Measurements from ENCODE around the gene KDM1A. TPM values are rescaled to one million over a fixed set of nuclear protein-coding genes. Genes with fewer than 3 reads are reported as not detected.

Gene KDM1A
- total RNA-seq, 2 experiments from 2014 or later: 38.3 to 42.4 TPM

DNA sequence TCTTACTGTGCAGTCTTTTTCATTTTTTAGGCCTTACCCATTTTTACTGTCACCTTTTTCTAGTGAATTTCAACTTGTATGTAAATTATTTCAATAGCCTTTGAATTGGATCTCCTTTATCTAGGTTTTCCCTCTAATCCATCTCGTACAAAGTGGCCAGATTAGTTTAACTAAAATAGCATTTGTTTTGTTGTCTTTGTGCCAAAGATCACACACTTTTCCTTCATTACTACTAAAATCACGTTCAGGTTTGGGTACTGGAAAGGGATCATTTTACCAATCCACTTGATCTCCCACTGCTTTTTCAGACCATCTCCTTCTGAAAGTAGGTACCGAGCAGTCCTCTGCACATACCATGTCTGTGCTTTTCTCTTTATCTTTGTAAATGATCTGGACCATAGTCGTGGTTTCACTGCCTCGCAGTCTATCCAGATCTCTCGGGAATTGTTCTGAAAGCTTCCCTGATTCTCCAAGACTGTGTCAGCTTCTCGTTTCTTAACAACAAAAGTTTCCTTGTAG lies 20.1 kb downstream of the KDM1A start:
- no peak overlapping the region for H3K27ac ChIP-seq (ENCODE audit: low read depth in 1 of 2, low read length in 2 of 2)
- ChIA-PET POLR2A (no interaction called here), CTCF (no interaction called here)
- Mint-ChIP-seq H3K27ac (no peak overlapping the region), H3K36me3 (ENCODE audit: low read depth) (peaks cover 24% of the 10 kb centered on the region), H3K4me3 (no peak overlapping the region), H3K27me3 (no peaks in the 10 kb centered on the region), H3K4me1 (ENCODE audit: low read depth) (peaks cover 37% of the 10 kb centered on the region), H3K9me3 (no peaks in the 10 kb centered on the region)
- peaks cover 2% of the 10 kb centered on the region for H3K36me3 ChIP-seq (ENCODE audit: insufficient read depth, low read length)
- H3K9me3 ChIP-seq (ENCODE audit: control insufficient read depth in 1 of 2, insufficient read depth in 1 of 2, low read length in 2 of 2): no peaks in the 10 kb centered on the region
- ATAC-seq (ENCODE audit: poor library complexity) (no peak), DNase-seq (no peak)
- H3K4me3 ChIP-seq (ENCODE audit: low read length): no peak overlapping the region
- intact Hi-C loops (cut with DNase I, micrococcal nuclease): no loop called here
- H3K27me3 ChIP-seq (ENCODE audit: control insufficient read depth in 1 of 2, insufficient read depth in 2 of 2, low read length in 2 of 2): no peaks in the 10 kb centered on the region
- TF ChIP-seq, protein P1, sequence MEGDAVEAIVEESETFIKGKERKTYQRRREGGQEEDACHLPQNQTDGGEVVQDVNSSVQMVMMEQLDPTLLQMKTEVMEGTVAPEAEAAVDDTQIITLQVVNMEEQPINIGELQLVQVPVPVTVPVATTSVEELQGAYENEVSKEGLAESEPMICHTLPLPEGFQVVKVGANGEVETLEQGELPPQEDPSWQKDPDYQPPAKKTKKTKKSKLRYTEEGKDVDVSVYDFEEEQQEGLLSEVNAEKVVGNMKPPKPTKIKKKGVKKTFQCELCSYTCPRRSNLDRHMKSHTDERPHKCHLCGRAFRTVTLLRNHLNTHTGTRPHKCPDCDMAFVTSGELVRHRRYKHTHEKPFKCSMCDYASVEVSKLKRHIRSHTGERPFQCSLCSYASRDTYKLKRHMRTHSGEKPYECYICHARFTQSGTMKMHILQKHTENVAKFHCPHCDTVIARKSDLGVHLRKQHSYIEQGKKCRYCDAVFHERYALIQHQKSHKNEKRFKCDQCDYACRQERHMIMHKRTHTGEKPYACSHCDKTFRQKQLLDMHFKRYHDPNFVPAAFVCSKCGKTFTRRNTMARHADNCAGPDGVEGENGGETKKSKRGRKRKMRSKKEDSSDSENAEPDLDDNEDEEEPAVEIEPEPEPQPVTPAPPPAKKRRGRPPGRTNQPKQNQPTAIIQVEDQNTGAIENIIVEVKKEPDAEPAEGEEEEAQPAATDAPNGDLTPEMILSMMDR (IDR thresholded peaks at IDR 0.05): no peak
- no peaks in the 10 kb centered on the region for H3K4me1 ChIP-seq (ENCODE audit: insufficient read depth, low read length)

DNA sequence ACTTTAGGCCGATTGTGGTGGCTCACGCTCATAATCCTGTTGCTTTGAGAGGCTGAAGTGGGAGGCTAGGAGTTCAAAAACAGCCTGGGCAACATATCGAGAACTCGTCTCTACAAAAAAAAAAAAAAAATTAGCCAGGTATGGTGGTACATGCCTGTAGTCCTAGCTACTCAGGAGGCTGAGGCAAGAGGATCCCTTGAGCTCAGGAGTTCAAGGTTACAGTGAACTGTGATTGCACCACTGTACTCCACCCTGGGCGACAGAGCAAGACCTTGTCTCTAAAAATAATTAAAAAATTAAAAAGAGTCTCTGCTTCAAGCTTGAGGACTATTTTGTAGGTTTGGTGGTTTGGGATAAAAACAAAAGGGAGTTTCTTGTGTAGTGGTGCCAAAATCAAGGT lies 21.2 kb downstream of the KDM1A start:
- intact Hi-C loops (cut with DNase I, micrococcal nuclease): no loop called here
- H3K4me1 Mint-ChIP-seq (ENCODE audit: low read depth): peaks cover 46% of the 10 kb centered on the region
- ATAC-seq (ENCODE audit: poor library complexity): no peak
- no peaks in the 10 kb centered on the region for H3K27me3 Mint-ChIP-seq
- TF ChIP-seq, protein P1 (IDR thresholded peaks at IDR 0.05): no peak
- no peak for DNase-seq
- POLR2A ChIA-PET: interaction anchor here (0.9 kb wide), 1 partner anchor 9 kb away, joined by 3 read pairs; no protein-coding TSS in a partner anchor
- H3K9me3 ChIP-seq (ENCODE audit: control insufficient read depth in 1 of 2, insufficient read depth in 1 of 2, low read length in 2 of 2): no peaks in the 10 kb centered on the region
- H3K4me3 ChIP-seq (ENCODE audit: low read length): no peak overlapping the region
- no peak overlapping the region for H3K4me3 Mint-ChIP-seq
- H3K27ac ChIP-seq (ENCODE audit: low read depth in 1 of 2, low read length in 2 of 2): no peak overlapping the region
- CTCF ChIA-PET: interaction anchor here (1.0 kb wide), 1 partner anchor 9 kb away, joined by 4 read pairs; no protein-coding TSS in a partner anchor
- H3K36me3 ChIP-seq (ENCODE audit: insufficient read depth, low read length): peaks cover 7% of the 10 kb centered on the region
- no peaks in the 10 kb centered on the region for H3K9me3 Mint-ChIP-seq
- no peaks in the 10 kb centered on the region for H3K4me1 ChIP-seq (ENCODE audit: insufficient read depth, low read length)
- no peak overlapping the region for H3K27ac Mint-ChIP-seq
- peaks cover 34% of the 10 kb centered on the region for H3K36me3 Mint-ChIP-seq (ENCODE audit: low read depth)
- H3K27me3 ChIP-seq (ENCODE audit: control insufficient read depth in 1 of 2, insufficient read depth in 2 of 2, low read length in 2 of 2): no peaks in the 10 kb centered on the region

DNA sequence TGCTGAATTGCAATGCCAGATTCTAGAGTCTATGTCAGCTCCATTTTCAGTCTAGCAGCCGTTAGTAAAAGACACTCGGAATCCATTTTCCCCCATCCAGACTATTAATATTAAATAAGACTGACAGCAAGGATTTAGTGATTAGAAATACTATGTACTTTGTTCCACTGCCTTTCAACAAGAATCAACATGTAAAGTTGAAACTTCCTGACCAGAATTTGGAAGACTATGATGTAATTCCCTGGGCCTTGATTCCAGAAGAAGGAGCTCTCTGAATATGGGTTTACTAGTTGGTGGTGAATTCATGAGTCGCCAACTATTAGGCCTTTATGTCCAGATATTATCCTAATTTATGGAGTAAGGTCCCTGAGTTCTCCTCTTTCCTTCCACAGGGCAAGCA lies 24.8 kb downstream of the KDM1A start:
- no peak for ATAC-seq (ENCODE audit: poor library complexity)
- ChIA-PET POLR2A (no interaction called here), CTCF (interaction anchor here (1.4 kb wide), 1 partner anchor 9 kb away, joined by 4 read pairs; no protein-coding TSS in a partner anchor)
- TF ChIP-seq, protein P1 (IDR thresholded peaks at IDR 0.05): no peak
- no peak overlapping the region for H3K4me3 ChIP-seq (ENCODE audit: low read length)
- H3K27me3 ChIP-seq (ENCODE audit: control insufficient read depth in 1 of 2, insufficient read depth in 2 of 2, low read length in 2 of 2): no peaks in the 10 kb centered on the region
- H3K36me3 ChIP-seq (ENCODE audit: insufficient read depth, low read length): peaks cover 7% of the 10 kb centered on the region
- H3K27ac ChIP-seq (ENCODE audit: low read depth in 1 of 2, low read length in 2 of 2): no peak overlapping the region
- peaks cover 39% of the 10 kb centered on the region for H3K4me1 Mint-ChIP-seq (ENCODE audit: low read depth)
- no peaks in the 10 kb centered on the region for H3K9me3 Mint-ChIP-seq
- intact Hi-C loops (cut with DNase I, micrococcal nuclease): loop anchor here in 1 of 2 experiments (2.0 kb wide), 1 partner anchor 23 kb away; no protein-coding TSS in a partner anchor
- H3K4me3 Mint-ChIP-seq: no peak overlapping the region
- DNase-seq: no peak
- H3K27me3 Mint-ChIP-seq: no peaks in the 10 kb centered on the region
- no peaks in the 10 kb centered on the region for H3K9me3 ChIP-seq (ENCODE audit: control insufficient read depth in 1 of 2, insufficient read depth in 1 of 2, low read length in 2 of 2)
- H3K36me3 Mint-ChIP-seq (ENCODE audit: low read depth): peaks cover 50% of the 10 kb centered on the region
- no peak overlapping the region for H3K27ac Mint-ChIP-seq
- no peaks in the 10 kb centered on the region for H3K4me1 ChIP-seq (ENCODE audit: insufficient read depth, low read length)
